ENCODE measurements around the gene INPP1.

The INPP1 gene

GRCh38 chr2:190405070-190405469 is 61.7 kb downstream of the INPP1 start:
- no peak overlapping the region for H3K4me3 ChIP-seq (ENCODE audit: low read depth, low read length)
- POLR2A ChIA-PET, result no interaction called here
- no peak for TF ChIP-seq CTCF (IDR thresholded peaks at IDR 0.05; ENCODE audit: insufficient read depth, low read length, missing control alignments)
- CTCF ChIA-PET, result interaction anchor here (1.7 kb wide), 1 partner anchor 10 kb away, joined by 3 read pairs; no protein-coding TSS in a partner anchor
- no peak for DNase-seq (ENCODE audit: low read depth, low spot score)

DNA sequence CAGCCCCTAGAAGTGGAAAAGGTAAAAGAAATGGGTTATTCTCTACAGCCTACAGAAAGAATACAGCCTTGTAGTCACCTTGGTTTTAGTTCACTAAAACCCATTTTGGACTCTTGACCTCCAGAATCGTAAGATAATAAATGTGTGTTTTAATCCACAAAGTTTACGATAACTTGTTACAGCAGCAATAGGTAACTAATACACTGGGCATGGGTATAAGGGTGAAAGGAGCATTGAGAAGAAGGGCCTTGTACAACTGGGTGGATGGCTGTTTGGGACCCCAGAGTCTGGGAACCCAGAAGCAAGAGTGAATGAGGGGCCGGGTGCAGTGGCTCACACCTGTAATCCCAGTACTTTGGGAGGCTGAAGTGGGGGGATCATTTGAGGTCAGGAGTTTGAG is 62.6 kb downstream of the INPP1 start:
- no peak for TF ChIP-seq CTCF (IDR thresholded peaks at IDR 0.05; ENCODE audit: insufficient read depth, low read length, missing control alignments)
- no peak overlapping the region for H3K4me3 ChIP-seq (ENCODE audit: low read depth, low read length)
- DNase-seq (ENCODE audit: low read depth, low spot score), result no peak
- ChIA-PET POLR2A (no interaction called here), CTCF (no interaction called here)

DNA sequence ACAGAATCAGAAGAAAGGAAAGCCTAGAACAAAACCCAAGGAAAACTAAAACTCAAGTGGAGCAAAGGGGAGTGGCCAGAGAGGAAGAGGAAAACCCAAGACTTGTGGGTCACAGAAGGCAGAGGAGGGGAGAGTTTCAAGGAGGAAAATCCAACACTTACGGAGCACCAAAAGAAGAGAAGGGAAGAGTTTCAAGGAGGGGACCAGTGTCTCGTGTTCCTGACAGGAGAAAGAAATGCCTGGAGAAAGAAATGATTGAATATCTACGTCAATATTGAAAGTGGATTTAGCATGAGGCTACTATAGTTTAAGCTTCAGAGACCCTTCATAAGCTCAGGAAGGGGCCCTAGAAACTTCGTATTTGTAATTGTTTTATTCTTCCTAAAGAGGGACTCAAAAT is 63.4 kb downstream of the INPP1 start:
- no peak overlapping the region for H3K4me3 ChIP-seq (ENCODE audit: low read depth, low read length)
- ChIA-PET POLR2A (no interaction called here), CTCF (no interaction called here)
- no peak for TF ChIP-seq CTCF (IDR thresholded peaks at IDR 0.05; ENCODE audit: insufficient read depth, low read length, missing control alignments)
- no peak for DNase-seq (ENCODE audit: low read depth, low spot score)

DNA sequence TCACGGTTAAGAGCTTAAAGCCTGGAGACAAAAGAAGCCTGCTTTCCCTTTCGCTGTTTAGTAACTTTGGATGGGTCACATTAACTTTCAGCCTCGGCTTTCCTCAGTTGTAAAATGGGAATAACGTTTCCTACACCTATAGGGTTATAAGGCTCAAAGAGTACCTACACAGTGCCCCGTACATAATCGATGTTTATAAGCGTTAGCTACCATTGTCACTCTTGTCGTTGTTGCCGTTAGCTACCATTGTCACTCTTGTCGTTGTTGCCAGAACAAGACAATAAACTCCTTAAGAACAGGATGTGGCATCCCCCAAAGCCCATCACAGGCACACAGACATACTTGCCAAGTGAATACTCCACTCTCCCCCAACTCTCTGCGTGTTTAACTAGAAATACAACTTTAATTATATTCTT is 63.9 kb downstream of the INPP1 start:
- peak overlapping the region; percentile 58 for H3K4me3 ChIP-seq (ENCODE audit: low read depth, low read length)
- no peak for DNase-seq (ENCODE audit: low read depth, low spot score)
- ChIA-PET POLR2A (no interaction called here), CTCF (no interaction called here)
- no peak for TF ChIP-seq CTCF (IDR thresholded peaks at IDR 0.05; ENCODE audit: insufficient read depth, low read length, missing control alignments)

GRCh38 chr2:190407662-190408537 is 64.5 kb downstream of the INPP1 start, which contains the start of gene MFSD6:
TSS of gene MFSD6 (plus strand) at chr2:190408355. CDS start at chr2:190436030, 27,675 bp downstream.
- H3K4me3 ChIP-seq (ENCODE audit: low read depth, low read length), result peak within 1 kb of the TSS; percentile 58
- no peak for DNase-seq (ENCODE audit: low read depth, low spot score)
- ChIA-PET POLR2A (no interaction called here), CTCF (no interaction called here)
- no peak for TF ChIP-seq CTCF (IDR thresholded peaks at IDR 0.05; ENCODE audit: insufficient read depth, low read length, missing control alignments)

DNA sequence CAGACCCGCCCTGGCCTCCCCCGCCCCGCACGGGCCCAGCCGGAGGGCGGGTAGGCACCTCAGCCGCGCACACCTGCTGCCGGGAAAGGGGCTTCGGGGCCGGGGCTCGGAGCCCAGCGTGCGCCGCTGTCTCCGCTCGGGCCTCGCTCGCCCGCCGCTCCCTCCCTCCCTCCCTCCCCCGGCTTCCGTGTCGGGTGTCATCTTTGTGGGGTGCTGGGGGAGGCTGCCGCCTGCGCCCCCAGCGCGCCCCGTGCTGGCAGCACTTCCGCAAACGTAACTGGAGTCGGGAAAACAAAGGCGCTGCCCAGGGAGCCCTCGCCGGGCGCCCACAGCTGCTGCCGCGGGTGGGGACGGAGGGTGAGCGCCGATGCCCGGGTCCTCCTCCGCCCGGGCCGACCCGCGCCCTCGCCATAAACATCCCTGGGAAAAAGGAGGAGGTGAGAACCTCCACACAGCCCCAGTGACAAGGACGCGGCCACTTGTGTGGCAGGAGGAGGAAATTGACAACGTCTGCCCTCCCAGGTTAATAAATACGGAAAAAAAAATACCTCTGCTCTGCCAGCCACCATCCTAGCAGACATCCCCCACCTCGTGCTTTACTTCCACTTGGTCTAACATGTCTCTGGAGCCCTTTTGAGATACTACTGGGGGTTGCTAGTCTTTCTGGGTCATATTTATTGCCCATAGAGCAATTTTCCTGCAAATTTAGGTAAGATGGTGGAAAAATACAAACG is 65.3 kb downstream of the INPP1 start:
- ChIA-PET POLR2A (no interaction called here), CTCF (no interaction called here)
- H3K4me3 ChIP-seq (ENCODE audit: low read depth, low read length), result peak overlapping the region; percentile 58
- no peak for TF ChIP-seq CTCF (IDR thresholded peaks at IDR 0.05; ENCODE audit: insufficient read depth, low read length, missing control alignments)
- DNase-seq (ENCODE audit: low read depth, low spot score), result no peak

All from AG04449 (cell line).